NCI-H510A treated with DMSO at 0.1 percent for 48 hours (cell line): ENCODE results near the gene PTPN18.
"Not testable (repeated sequence)": the region's sequence is repeated elsewhere in the genome, so short reads cannot be mapped to it uniquely, and the experiment has no call there.

Experiments used
- DNase-seq: peaks from one replicate; lab custom pipeline; 2025; lab: John Stamatoyannopoulos, UW

Gene PTPN18

GRCh38 chr2:130381145-130381544 lies 25.3 kb downstream of the PTPN18 start:
- DNase-seq = no peak

- no peak for DNase-seq
Observed at GRCh38 chr2:130381619-130382018, 25.8 kb downstream of the PTPN18 start.

GRCh38 chr2:130382313-130382917 lies 26.6 kb downstream of the PTPN18 start:
- no peak for DNase-seq

- DNase-seq = no peak
Observed at GRCh38 chr2:130385709-130386108, 29.9 kb downstream of the PTPN18 start.

- no peak for DNase-seq
Observed at GRCh38 chr2:130387071-130387400, 31.2 kb downstream of the PTPN18 start.

GRCh38 chr2:130387804-130388203 lies 31.9 kb downstream of the PTPN18 start:
- DNase-seq = no peak

GRCh38 chr2:130388221-130388907 lies 32.5 kb downstream of the PTPN18 start:
- DNase-seq = no peak

- DNase-seq = no peak
Observed at GRCh38 chr2:130389358-130389757, 33.5 kb downstream of the PTPN18 start.

- DNase-seq = no peak
Observed at GRCh38 chr2:130389783-130390182, 33.9 kb downstream of the PTPN18 start.

GRCh38 chr2:130390460-130391057 lies 34.7 kb downstream of the PTPN18 start:
- no peak for DNase-seq

GRCh38 chr2:130391058-130391871 lies 35.4 kb downstream of the PTPN18 start:
- DNase-seq = peak; percentile 72

GRCh38 chr2:130391872-130392670 lies 36.2 kb downstream of the PTPN18 start:
- peak; percentile 66 for DNase-seq

- no peak for DNase-seq
Observed at GRCh38 chr2:130393318-130393910, 37.6 kb downstream of the PTPN18 start.

- not testable (repeated sequence) for DNase-seq
Observed at GRCh38 chr2:130406280-130406679, 50.4 kb downstream of the PTPN18 start.

GRCh38 chr2:130416693-130417092 lies 60.8 kb downstream of the PTPN18 start:
- not testable (repeated sequence) for DNase-seq

GRCh38 chr2:130418845-130419244 lies 63.0 kb downstream of the PTPN18 start:
- DNase-seq = not testable (repeated sequence)
